ENCODE results near the gene USP47.
A peak's percentile ranks its signal among the peaks of the same experiment; 100 is the strongest.

USP47 gene

DNA sequence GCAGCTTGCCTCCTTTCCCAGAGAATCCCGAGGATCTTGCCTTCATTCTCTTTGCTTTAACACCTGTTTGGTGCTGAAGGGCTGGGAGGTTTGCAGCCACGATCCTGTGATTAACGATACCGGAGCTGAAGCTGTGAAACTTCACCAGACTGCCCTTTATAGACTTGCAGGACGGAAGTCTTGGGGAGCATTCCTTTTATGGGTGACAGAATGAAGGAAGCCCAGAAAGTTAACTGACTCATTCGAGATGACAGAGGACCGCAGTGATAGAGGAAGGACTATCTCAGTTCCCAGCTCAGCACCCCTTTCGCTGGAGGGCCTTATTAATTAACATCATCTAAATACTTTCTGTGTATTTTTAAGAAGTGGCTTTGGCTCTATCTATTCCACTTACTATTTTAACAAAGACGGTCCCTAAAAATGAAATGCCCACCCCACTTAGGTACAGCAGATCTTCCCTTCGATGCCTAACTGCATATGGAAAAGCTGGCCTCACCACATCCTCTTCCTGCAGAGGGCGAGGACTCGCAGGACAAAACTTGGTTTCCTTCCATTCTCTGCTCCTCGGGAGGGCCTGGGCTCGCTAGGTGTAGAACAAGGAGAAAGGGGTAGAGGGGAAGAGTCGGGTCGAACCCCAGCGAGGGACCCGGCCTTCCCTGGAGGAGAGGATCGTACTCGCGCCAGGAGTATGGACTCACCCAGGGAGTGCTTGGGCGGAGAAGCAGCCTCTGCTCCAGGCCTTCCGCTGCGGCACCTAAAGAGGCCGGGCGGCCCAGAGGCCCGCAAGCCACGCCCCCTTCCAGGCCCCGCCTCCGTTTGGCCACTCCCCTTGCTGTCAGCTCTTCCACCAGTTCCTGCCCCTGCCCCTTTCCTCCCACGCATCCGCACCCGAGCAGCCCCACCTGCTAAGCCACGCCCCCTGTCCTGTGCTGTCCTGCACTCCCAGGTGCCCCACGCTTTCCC, 30.7 kb upstream of the USP47 start:
- Histone ChIP-seq H3K27ac (ENCODE audit: low read depth, low read length) (no peak overlapping the region), H3K4me3 (ENCODE audit: low read depth, low read length) (no peak overlapping the region)

DNA sequence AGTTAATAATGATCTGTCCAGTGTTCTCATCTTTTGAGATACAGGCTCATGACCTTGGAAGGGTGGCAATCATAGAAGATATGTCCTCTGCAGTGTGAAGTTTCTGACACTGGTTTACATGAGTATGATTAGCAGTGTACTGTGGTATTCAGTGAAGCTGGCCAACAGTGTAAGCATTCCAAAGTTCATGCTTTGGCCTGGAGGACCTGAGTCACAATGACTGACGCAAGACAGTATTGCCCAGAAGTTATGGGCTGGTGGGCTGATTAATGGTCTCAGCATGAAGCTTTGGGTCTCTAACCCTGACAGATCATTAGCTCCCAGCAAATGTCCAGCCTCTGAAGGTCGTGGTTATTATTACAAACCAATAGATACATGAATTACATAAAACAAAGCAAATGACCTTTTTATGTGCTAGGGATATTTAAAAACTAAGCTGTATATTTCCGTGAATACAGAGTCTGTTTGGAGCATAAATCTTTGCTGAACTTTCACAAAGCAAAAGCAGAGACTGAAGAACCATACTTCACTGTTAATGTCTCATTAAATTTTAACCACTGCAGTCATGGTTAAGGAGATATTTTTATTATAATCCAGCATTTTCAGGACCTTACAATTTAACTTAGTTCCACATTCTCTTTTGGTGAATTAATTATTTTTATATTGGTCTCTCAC, 28.3 kb upstream of the USP47 start:
- Histone ChIP-seq H3K36me3 (ENCODE audit: insufficient read depth, low read length) (no peaks in the 10 kb centered on the region), H3K27ac (ENCODE audit: low read depth, low read length) (peak overlapping the region; percentile 80), H3K27me3 (ENCODE audit: insufficient read depth, low read length) (no peaks in the 10 kb centered on the region), H3K79me2 (ENCODE audit: control insufficient read depth, insufficient read depth, low read length, unreplicated experiment) (no peaks in the 10 kb centered on the region), H2AFZ (ENCODE audit: low read length, unreplicated experiment) (peak overlapping the region; percentile 72), H3K4me3 (ENCODE audit: low read depth, low read length) (peak overlapping the region; percentile 50; the same call in 1 of the 2 replicates), H3K4me1 (ENCODE audit: control insufficient read depth, insufficient read depth, low read length, unreplicated experiment) (peaks cover 10% of the 10 kb centered on the region)

More for the DNA sequence above, 30.7 kb upstream of the USP47 start:
- Histone ChIP-seq H3K27me3 (ENCODE audit: insufficient read depth, low read length) (no peaks in the 10 kb centered on the region), H2AFZ (ENCODE audit: low read length, unreplicated experiment) (no peak overlapping the region), H3K4me1 (ENCODE audit: control insufficient read depth, insufficient read depth, low read length, unreplicated experiment) (peaks cover 10% of the 10 kb centered on the region), H3K36me3 (ENCODE audit: insufficient read depth, low read length) (no peaks in the 10 kb centered on the region), H3K79me2 (ENCODE audit: control insufficient read depth, insufficient read depth, low read length, unreplicated experiment) (no peaks in the 10 kb centered on the region)

- Histone ChIP-seq H2AFZ (ENCODE audit: low read length, unreplicated experiment) (no peak overlapping the region), H3K4me3 (ENCODE audit: low read depth, low read length) (no peak overlapping the region), H3K27ac (ENCODE audit: low read depth, low read length) (no peak overlapping the region), H3K79me2 (ENCODE audit: control insufficient read depth, insufficient read depth, low read length, unreplicated experiment) (no peaks in the 10 kb centered on the region), H3K4me1 (ENCODE audit: control insufficient read depth, insufficient read depth, low read length, unreplicated experiment) (peaks cover 10% of the 10 kb centered on the region), H3K27me3 (ENCODE audit: insufficient read depth, low read length) (no peaks in the 10 kb centered on the region), H3K36me3 (ENCODE audit: insufficient read depth, low read length) (no peaks in the 10 kb centered on the region)
Observed at GRCh38 chr11:11814614-11815452, 26.9 kb upstream of the USP47 start.

- H2AFZ ChIP-seq (ENCODE audit: low read length, unreplicated experiment), result no peak overlapping the region
Observed at GRCh38 chr11:11816511-11817314, 25.1 kb upstream of the USP47 start.

DNA sequence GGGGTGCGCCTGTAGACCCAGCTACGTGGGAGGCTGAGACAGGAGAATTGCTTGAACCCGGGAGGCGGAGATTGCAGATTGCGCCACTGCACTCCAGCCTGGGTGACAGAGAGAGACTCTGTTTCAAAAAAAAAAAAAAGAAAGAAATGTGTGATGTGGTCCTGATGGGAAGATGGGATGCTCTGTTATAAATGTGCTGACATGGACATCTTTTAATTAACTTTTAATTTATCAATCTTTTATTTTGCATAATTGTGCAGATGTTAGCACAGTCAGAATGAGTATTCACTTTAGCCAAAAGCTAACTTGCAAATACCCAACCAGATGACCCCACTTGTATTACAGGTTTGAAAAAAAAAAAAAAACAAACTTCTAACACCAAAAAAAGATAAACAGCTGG, 23.8 kb upstream of the USP47 start:
- H3K27me3 ChIP-seq (ENCODE audit: insufficient read depth, low read length), result no peaks in the 10 kb centered on the region
- H3K79me2 ChIP-seq (ENCODE audit: control insufficient read depth, insufficient read depth, low read length, unreplicated experiment), result no peaks in the 10 kb centered on the region
- H2AFZ ChIP-seq (ENCODE audit: low read length, unreplicated experiment), result no peak overlapping the region
- H3K4me3 ChIP-seq (ENCODE audit: low read depth, low read length), result no peak overlapping the region
- H3K27ac ChIP-seq (ENCODE audit: low read depth, low read length), result no peak overlapping the region
- H3K4me1 ChIP-seq (ENCODE audit: control insufficient read depth, insufficient read depth, low read length, unreplicated experiment), result peaks cover 10% of the 10 kb centered on the region
- H3K36me3 ChIP-seq (ENCODE audit: insufficient read depth, low read length), result no peaks in the 10 kb centered on the region

More at GRCh38 chr11:11816511-11817314, 25.1 kb upstream of the USP47 start:
- no peaks in the 10 kb centered on the region for H3K79me2 ChIP-seq (ENCODE audit: control insufficient read depth, insufficient read depth, low read length, unreplicated experiment)
- H3K27me3 ChIP-seq (ENCODE audit: insufficient read depth, low read length), result no peaks in the 10 kb centered on the region
- H3K27ac ChIP-seq (ENCODE audit: low read depth, low read length), result no peak overlapping the region
- H3K36me3 ChIP-seq (ENCODE audit: insufficient read depth, low read length), result no peaks in the 10 kb centered on the region
- H3K4me3 ChIP-seq (ENCODE audit: low read depth, low read length), result no peak overlapping the region
- peaks cover 10% of the 10 kb centered on the region for H3K4me1 ChIP-seq (ENCODE audit: control insufficient read depth, insufficient read depth, low read length, unreplicated experiment)

DNA sequence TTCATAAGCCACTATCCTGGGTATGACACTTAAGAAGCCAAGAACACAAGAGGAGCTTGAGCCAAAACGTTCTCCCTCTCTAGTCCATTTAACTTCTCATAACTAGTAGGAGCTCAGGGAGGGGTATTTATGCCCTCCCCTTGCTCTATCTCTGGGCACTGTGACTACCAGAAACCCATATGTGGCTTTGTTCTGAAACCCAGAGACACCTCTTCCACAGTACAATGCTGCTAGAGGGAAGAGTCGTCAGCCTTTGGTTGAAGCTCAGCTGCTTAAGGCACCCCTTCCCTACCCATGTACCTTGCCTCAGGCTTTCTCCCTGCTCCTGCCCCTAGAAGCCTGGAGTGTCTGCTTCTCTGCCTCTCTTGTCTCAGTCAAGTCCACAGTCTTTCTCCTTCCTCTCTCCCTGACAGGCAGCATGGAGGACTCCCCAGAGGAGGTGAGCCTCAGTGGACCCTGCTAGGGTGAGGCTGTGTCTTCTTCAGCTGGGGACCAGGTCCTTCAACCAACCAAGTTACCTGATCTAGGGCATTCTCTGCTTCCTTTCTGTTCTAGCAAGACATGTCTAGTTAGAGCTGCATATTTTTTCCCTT, 23.1 kb upstream of the USP47 start:
- H2AFZ ChIP-seq (ENCODE audit: low read length, unreplicated experiment), result no peak overlapping the region

DNA sequence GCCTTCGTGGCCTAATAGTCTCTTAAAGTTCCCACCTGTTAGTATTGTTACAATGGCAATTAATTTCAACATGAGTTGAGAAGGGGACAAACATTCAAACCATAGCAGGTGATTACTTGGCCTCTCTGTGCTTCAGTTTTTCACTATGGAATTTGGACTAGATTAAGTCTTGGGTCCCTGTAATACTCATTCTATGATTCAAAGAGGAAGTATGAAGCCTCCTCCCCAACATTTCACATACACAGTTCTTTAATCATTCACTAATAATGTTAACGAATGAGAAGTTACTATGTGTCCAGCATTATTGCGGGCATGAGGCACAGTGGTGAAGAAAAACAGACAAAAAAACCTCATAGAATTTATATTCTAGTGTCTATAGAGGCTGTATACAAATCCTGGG, 19.9 kb upstream of the USP47 start:
- Histone ChIP-seq H3K79me2 (ENCODE audit: control insufficient read depth, insufficient read depth, low read length, unreplicated experiment) (no peaks in the 10 kb centered on the region), H3K27ac (ENCODE audit: low read depth, low read length) (no peak overlapping the region), H3K4me3 (ENCODE audit: low read depth, low read length) (no peak overlapping the region), H3K27me3 (ENCODE audit: insufficient read depth, low read length) (no peaks in the 10 kb centered on the region), H2AFZ (ENCODE audit: low read length, unreplicated experiment) (no peak overlapping the region), H3K36me3 (ENCODE audit: insufficient read depth, low read length) (no peaks in the 10 kb centered on the region), H3K4me1 (ENCODE audit: control insufficient read depth, insufficient read depth, low read length, unreplicated experiment) (no peaks in the 10 kb centered on the region)

More for the DNA sequence above, 23.1 kb upstream of the USP47 start:
- no peak overlapping the region for H3K27ac ChIP-seq (ENCODE audit: low read depth, low read length)
- no peak overlapping the region for H3K4me3 ChIP-seq (ENCODE audit: low read depth, low read length)
- peaks cover 5% of the 10 kb centered on the region for H3K4me1 ChIP-seq (ENCODE audit: control insufficient read depth, insufficient read depth, low read length, unreplicated experiment)
- no peaks in the 10 kb centered on the region for H3K36me3 ChIP-seq (ENCODE audit: insufficient read depth, low read length)
- H3K27me3 ChIP-seq (ENCODE audit: insufficient read depth, low read length), result no peaks in the 10 kb centered on the region
- H3K79me2 ChIP-seq (ENCODE audit: control insufficient read depth, insufficient read depth, low read length, unreplicated experiment), result no peaks in the 10 kb centered on the region

GRCh38 chr11:11822946-11823345, 18.8 kb upstream of the USP47 start:
- Histone ChIP-seq H3K4me1 (ENCODE audit: control insufficient read depth, insufficient read depth, low read length, unreplicated experiment) (no peaks in the 10 kb centered on the region), H3K4me3 (ENCODE audit: low read depth, low read length) (no peak overlapping the region), H3K27ac (ENCODE audit: low read depth, low read length) (no peak overlapping the region), H3K79me2 (ENCODE audit: control insufficient read depth, insufficient read depth, low read length, unreplicated experiment) (no peaks in the 10 kb centered on the region), H2AFZ (ENCODE audit: low read length, unreplicated experiment) (no peak overlapping the region), H3K27me3 (ENCODE audit: insufficient read depth, low read length) (no peaks in the 10 kb centered on the region), H3K36me3 (ENCODE audit: insufficient read depth, low read length) (no peaks in the 10 kb centered on the region)

- Histone ChIP-seq H3K27ac (ENCODE audit: low read depth, low read length) (no peak overlapping the region), H3K4me1 (ENCODE audit: control insufficient read depth, insufficient read depth, low read length, unreplicated experiment) (no peaks in the 10 kb centered on the region), H2AFZ (ENCODE audit: low read length, unreplicated experiment) (no peak overlapping the region), H3K4me3 (ENCODE audit: low read depth, low read length) (no peak overlapping the region), H3K36me3 (ENCODE audit: insufficient read depth, low read length) (no peaks in the 10 kb centered on the region), H3K79me2 (ENCODE audit: control insufficient read depth, insufficient read depth, low read length, unreplicated experiment) (no peaks in the 10 kb centered on the region), H3K27me3 (ENCODE audit: insufficient read depth, low read length) (no peaks in the 10 kb centered on the region)
Observed at GRCh38 chr11:11826260-11826659, 15.5 kb upstream of the USP47 start.

Measured in ACC112 (cell line).